Body of pancreas (tissue), 4 donors: ENCODE data around the gene SENP2. TPM values are rescaled to one million over a fixed set of nuclear protein-coding genes. Genes with fewer than 3 reads are reported as not detected.
"Not testable (repeated sequence)": the region's sequence is repeated elsewhere in the genome, so short reads cannot be mapped to it uniquely, and the experiment has no call there.

Experiments used
- ATAC-seq: fragments of 150-250 bp; one replicate; pipeline ENCODE4 v1.9.1; 2016
- DNase-seq, 4 donors: peaks; one replicate each; pipeline ENCODE4 v3.0.0-alpha.2; 2019
- H3K27ac ChIP-seq, 4 donors: fragments of 200-600 bp; sonication (generic); 1 replicate in 3 of 4; 2 replicates in 1 of 4; pipeline versions ENCODE4 v1.5.1 to v1.6.1; 2016 to 2019; ENCODE audit warnings: mild to moderate bottlenecking in 1 of 4, mixed read lengths in 1 of 4, moderate library complexity in 1 of 4
- H3K27me3 ChIP-seq, 2 donors: fragments of 200-600 bp; sonication (generic); one replicate each; pipeline ENCODE4 v1.6.0; 2016; ENCODE audit warnings: mild to moderate bottlenecking in 1 of 2
- H3K36me3 ChIP-seq, 2 donors: fragments of 200-600 bp; sonication (generic); replicated peaks in 1 of 2; 2 replicates each; pipeline ENCODE4 v1.5.1; 2016; ENCODE audit warnings: low read depth in 2 of 2; ENCODE audit not compliant: insufficient read depth in 1 of 2
- H3K4me1 ChIP-seq: fragments of 200-600 bp; sonication (generic); one replicate; pipeline ENCODE4 v1.6.0; 2016
- H3K4me3 ChIP-seq, 2 donors: fragments of 200-600 bp; sonication (generic); 1 replicate in 1 of 2; 2 replicates in 1 of 2; pipeline ENCODE4 v1.5.1; 2016 to 2019
- H3K9me3 ChIP-seq, 3 donors: fragments of 200-600 bp; sonication (generic); 1 replicate in 2 of 3; 2 replicates in 1 of 3; pipeline ENCODE4 v1.5.1; 2016
- CTCF ChIP-seq, 7 experiments: fragments of 450-650 bp in 4 of 7; fragments of 200-600 bp in 3 of 7; sonication (generic) in 3 of 7; IDR thresholded peaks; one replicate each; pipeline ENCODE4 v1.5.1; 2016 to 2019; ENCODE audit warnings: antibody characterized with exemption in 7 of 7
- POLR2A ChIP-seq, 3 donors: fragments of 450-650 bp; IDR thresholded peaks; one replicate each; pipeline ENCODE4 v1.6.1; 2016; ENCODE audit warnings: antibody characterized with exemption in 3 of 3, mild to moderate bottlenecking in 2 of 3
- WGBS, 2 donors: methylation state at CpG; one replicate each; pipeline ENCODE4 v1.1.5; 2017; 5-methylcytosine and 5-hydroxymethylcytosine counted together
- intact Hi-C: fragments of 100-400 bp; cut with DNase I; formaldehyde crosslinking; loops from one replicate; pipeline ENCODE4 v1.15.1; 2023
- total RNA-seq, 2 donors: library from RNA; depleted of rRNA; stranded (reverse); fragments of >200 nt; gene quantifications; one replicate each; pipeline ENCODE4 v1.1.0, GENCODE V29; 2016

The SENP2 gene
- total RNA-seq, 2 donors from 2014 or later, result 4.6 to 6.7 TPM

GRCh38 chr3:185631108-185631507 lies 45.0 kb downstream of the SENP2 start:
- no peak overlapping the region for H3K4me3 ChIP-seq
- WGBS, 2 donors, result 94 to 100% methylated on average over 4 of the region's 4 CpGs
- H3K4me1 ChIP-seq, result no peaks in the 10 kb centered on the region
- no peak for TF ChIP-seq CTCF (IDR thresholded peaks at IDR 0.05)
- TF ChIP-seq POLR2A (IDR thresholded peaks at IDR 0.05), result no peak
- H3K9me3 ChIP-seq, result no peaks in the 10 kb centered on the region
- intact Hi-C loops, result no loop called here
- no peak for DNase-seq
- no peaks in the 10 kb centered on the region for H3K27me3 ChIP-seq
- ATAC-seq, result no peak
- H3K36me3 ChIP-seq, result peaks cover 0 to 19% of the 10 kb centered on the region in 2 donors
- H3K27ac ChIP-seq, result no peak overlapping the region

- 92% methylated on average over 6 of the region's 7 CpGs for WGBS, 2 donors
- Histone ChIP-seq H3K27me3 (no peaks in the 10 kb centered on the region), H3K4me3 (no peak overlapping the region), H3K36me3 (peaks cover 0 to 15% of the 10 kb centered on the region in 2 donors), H3K9me3 (no peaks in the 10 kb centered on the region), H3K4me1 (no peaks in the 10 kb centered on the region), H3K27ac (no peak overlapping the region)
- TF ChIP-seq CTCF (IDR thresholded peaks at IDR 0.05) (no peak), POLR2A (IDR thresholded peaks at IDR 0.05) (no peak)
- peak in 2 of 4 donors; percentile 16 to 25 for DNase-seq
- intact Hi-C loops, result no loop called here
- ATAC-seq, result no peak
These were observed 45.6 kb downstream of the SENP2 start for GRCh38 chr3:185631508-185632206.

GRCh38 chr3:185632996-185633395 lies 46.9 kb downstream of the SENP2 start:
- Histone ChIP-seq H3K36me3 (peaks cover 0 to 5% of the 10 kb centered on the region in 2 donors), H3K4me1 (no peaks in the 10 kb centered on the region), H3K27ac (no peak overlapping the region), H3K4me3 (no peak overlapping the region), H3K9me3 (no peaks in the 10 kb centered on the region), H3K27me3 (no peaks in the 10 kb centered on the region)
- WGBS, 2 donors, result 93 to 96% methylated on average over 4 of the region's 4 CpGs
- no peak for ATAC-seq
- no peak for DNase-seq
- intact Hi-C loops, result no loop called here
- TF ChIP-seq CTCF (IDR thresholded peaks at IDR 0.05) (no peak), POLR2A (IDR thresholded peaks at IDR 0.05) (no peak)

GRCh38 chr3:185637388-185637787 lies 51.3 kb downstream of the SENP2 start:
- H3K4me3 ChIP-seq, result no peak overlapping the region
- TF ChIP-seq POLR2A (IDR thresholded peaks at IDR 0.05) (no peak), CTCF (IDR thresholded peaks at IDR 0.05) (no peak)
- H3K9me3 ChIP-seq, result no peaks in the 10 kb centered on the region
- no peaks in the 10 kb centered on the region for H3K4me1 ChIP-seq
- intact Hi-C loops, result no loop called here
- H3K36me3 ChIP-seq, result no peaks in the 10 kb centered on the region
- 80 to 86% methylated on average over 3 of the region's 3 CpGs for WGBS, 2 donors
- DNase-seq, result no peak
- H3K27me3 ChIP-seq, result no peaks in the 10 kb centered on the region
- H3K27ac ChIP-seq, result no peak overlapping the region
- ATAC-seq, result no peak

GRCh38 chr3:185638651-185639050 lies 52.6 kb downstream of the SENP2 start:
- H3K4me3 ChIP-seq, DNase-seq, H3K4me1 ChIP-seq, H3K27me3 ChIP-seq, H3K36me3 ChIP-seq, H3K27ac ChIP-seq, H3K9me3 ChIP-seq, ATAC-seq, intact Hi-C loops: not testable (repeated sequence)
- 95 to 96% methylated on average over 9 to 11 of the region's 11 CpGs for WGBS, 2 donors
